Measurements from ENCODE around the gene MYO18A.

The MYO18A gene

GRCh38 chr17:29095439-29095838 is 84.8 kb downstream of the MYO18A start:
- H3K27ac ChIP-seq (replicated peaks), result no peak overlapping the region
- no peak for DNase-seq (ENCODE audit: low read depth in 1 of 2, low spot score in 1 of 2)
- TF ChIP-seq, protein P1, sequence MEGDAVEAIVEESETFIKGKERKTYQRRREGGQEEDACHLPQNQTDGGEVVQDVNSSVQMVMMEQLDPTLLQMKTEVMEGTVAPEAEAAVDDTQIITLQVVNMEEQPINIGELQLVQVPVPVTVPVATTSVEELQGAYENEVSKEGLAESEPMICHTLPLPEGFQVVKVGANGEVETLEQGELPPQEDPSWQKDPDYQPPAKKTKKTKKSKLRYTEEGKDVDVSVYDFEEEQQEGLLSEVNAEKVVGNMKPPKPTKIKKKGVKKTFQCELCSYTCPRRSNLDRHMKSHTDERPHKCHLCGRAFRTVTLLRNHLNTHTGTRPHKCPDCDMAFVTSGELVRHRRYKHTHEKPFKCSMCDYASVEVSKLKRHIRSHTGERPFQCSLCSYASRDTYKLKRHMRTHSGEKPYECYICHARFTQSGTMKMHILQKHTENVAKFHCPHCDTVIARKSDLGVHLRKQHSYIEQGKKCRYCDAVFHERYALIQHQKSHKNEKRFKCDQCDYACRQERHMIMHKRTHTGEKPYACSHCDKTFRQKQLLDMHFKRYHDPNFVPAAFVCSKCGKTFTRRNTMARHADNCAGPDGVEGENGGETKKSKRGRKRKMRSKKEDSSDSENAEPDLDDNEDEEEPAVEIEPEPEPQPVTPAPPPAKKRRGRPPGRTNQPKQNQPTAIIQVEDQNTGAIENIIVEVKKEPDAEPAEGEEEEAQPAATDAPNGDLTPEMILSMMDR (IDR thresholded peaks at IDR 0.05; ENCODE audit: insufficient read depth, low read length), result no peak
- TF ChIP-seq, protein P2, sequence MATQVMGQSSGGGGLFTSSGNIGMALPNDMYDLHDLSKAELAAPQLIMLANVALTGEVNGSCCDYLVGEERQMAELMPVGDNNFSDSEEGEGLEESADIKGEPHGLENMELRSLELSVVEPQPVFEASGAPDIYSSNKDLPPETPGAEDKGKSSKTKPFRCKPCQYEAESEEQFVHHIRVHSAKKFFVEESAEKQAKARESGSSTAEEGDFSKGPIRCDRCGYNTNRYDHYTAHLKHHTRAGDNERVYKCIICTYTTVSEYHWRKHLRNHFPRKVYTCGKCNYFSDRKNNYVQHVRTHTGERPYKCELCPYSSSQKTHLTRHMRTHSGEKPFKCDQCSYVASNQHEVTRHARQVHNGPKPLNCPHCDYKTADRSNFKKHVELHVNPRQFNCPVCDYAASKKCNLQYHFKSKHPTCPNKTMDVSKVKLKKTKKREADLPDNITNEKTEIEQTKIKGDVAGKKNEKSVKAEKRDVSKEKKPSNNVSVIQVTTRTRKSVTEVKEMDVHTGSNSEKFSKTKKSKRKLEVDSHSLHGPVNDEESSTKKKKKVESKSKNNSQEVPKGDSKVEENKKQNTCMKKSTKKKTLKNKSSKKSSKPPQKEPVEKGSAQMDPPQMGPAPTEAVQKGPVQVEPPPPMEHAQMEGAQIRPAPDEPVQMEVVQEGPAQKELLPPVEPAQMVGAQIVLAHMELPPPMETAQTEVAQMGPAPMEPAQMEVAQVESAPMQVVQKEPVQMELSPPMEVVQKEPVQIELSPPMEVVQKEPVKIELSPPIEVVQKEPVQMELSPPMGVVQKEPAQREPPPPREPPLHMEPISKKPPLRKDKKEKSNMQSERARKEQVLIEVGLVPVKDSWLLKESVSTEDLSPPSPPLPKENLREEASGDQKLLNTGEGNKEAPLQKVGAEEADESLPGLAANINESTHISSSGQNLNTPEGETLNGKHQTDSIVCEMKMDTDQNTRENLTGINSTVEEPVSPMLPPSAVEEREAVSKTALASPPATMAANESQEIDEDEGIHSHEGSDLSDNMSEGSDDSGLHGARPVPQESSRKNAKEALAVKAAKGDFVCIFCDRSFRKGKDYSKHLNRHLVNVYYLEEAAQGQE (IDR thresholded peaks at IDR 0.05; ENCODE audit: insufficient replicate concordance, low read depth), result no peak
- TF ChIP-seq GABPA (IDR thresholded peaks at IDR 0.05; ENCODE audit: low read depth), result no peak
- no peak for TF ChIP-seq POLR2AphosphoS5 (IDR thresholded peaks at IDR 0.05; ENCODE audit: low read depth)
- no peak for TF ChIP-seq SPI1 (IDR thresholded peaks at IDR 0.05; ENCODE audit: borderline replicate concordance, low read depth)
- no peaks in the 10 kb centered on the region for H3K27me3 ChIP-seq (ENCODE audit: insufficient read depth, poor library complexity, severe bottlenecking)
- no peak overlapping the region for H3K4me3 ChIP-seq (replicated peaks; ENCODE audit: insufficient read depth, low read length)

GRCh38 chr17:29094101-29094708 is 86.0 kb downstream of the MYO18A start:
- H3K27me3 ChIP-seq (ENCODE audit: insufficient read depth, poor library complexity, severe bottlenecking), result no peaks in the 10 kb centered on the region
- no peak overlapping the region for H3K4me3 ChIP-seq (replicated peaks; ENCODE audit: insufficient read depth, low read length)
- no peak for DNase-seq (ENCODE audit: low read depth in 1 of 2, low spot score in 1 of 2)
- no peak overlapping the region for H3K27ac ChIP-seq (replicated peaks)
- TF ChIP-seq, protein P1 (IDR thresholded peaks at IDR 0.05; ENCODE audit: insufficient read depth, low read length), result no peak
- TF ChIP-seq SPI1 (IDR thresholded peaks at IDR 0.05; ENCODE audit: borderline replicate concordance, low read depth) (no peak), POLR2AphosphoS5 (IDR thresholded peaks at IDR 0.05; ENCODE audit: low read depth) (no peak), GABPA (IDR thresholded peaks at IDR 0.05; ENCODE audit: low read depth) (no peak)
- TF ChIP-seq, protein P2 (IDR thresholded peaks at IDR 0.05; ENCODE audit: insufficient replicate concordance, low read depth), result no peak

GRCh38 chr17:29093090-29093871 is 86.9 kb downstream of the MYO18A start:
- no peak for DNase-seq (ENCODE audit: low read depth in 1 of 2, low spot score in 1 of 2)
- no peak overlapping the region for H3K4me3 ChIP-seq (replicated peaks; ENCODE audit: insufficient read depth, low read length)
- H3K27ac ChIP-seq (replicated peaks), result no peak overlapping the region
- no peaks in the 10 kb centered on the region for H3K27me3 ChIP-seq (ENCODE audit: insufficient read depth, poor library complexity, severe bottlenecking)
- TF ChIP-seq, protein P1 (IDR thresholded peaks at IDR 0.05; ENCODE audit: insufficient read depth, low read length), result no peak
- TF ChIP-seq, protein P2 (IDR thresholded peaks at IDR 0.05; ENCODE audit: insufficient replicate concordance, low read depth), result no peak
- no peak for TF ChIP-seq POLR2AphosphoS5 (IDR thresholded peaks at IDR 0.05; ENCODE audit: low read depth)
